ENCODE results near the gene CENPM. TPM values are rescaled to one million over a fixed set of nuclear protein-coding genes. Genes with fewer than 3 reads are reported as not detected.
A peak's percentile ranks its signal among the peaks of the same experiment; 100 is the strongest.

The CENPM gene
- total and polyA plus RNA-seq, 10 of the 15 experiments (the other 5 are each of a cell fraction or from before 2014, with no cell fraction given), result 36.7 to 212 (median 74.7) TPM

DNA sequence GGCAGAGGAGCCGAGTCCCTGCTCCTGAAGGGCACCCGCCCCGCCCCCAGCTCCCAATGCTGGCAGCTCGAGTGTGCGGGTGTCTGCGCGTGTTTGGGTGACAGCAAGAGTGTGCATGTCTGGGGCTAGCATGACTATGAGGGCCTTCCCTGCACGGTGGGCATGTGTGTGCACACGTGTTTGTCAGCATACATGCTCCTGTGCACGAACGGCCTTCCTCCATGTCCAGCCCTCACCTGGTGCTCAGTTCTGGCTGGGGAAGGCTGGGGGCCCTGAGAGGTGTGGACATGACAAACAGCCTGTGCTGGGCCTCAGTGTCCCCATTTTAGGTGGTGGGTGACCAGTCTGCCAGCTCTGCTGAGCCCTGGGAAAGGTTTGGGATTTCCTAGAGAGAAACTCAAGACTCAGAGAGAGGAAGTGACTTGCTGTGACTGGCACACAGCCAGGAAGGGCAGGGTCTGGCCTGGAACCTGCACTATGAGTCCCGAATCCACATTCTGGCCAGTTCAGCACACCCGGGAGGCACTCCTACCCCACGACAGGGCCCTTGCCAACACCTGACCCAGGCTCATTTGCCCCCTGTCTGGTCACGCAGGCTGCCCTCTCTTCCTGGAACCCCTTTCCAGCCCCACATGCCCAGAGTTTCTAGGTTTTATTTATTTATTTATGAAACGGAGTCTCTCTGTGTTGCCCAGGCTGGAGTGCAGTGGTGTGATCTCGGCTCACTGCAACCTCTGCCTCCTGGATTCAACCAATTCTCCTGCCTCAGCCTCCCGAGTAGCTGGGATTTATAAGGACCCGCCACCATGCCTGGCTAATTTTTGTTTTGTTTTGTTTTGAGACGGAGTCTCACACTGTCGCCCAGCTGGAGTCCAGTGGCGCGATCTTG is 28.8 kb downstream of the CENPM start (continued):
- TF ChIP-seq POLR2A (IDR thresholded peaks at IDR 0.05; ENCODE audit: low read depth, low read length) (peak; percentile 86), RUNX3 (IDR thresholded peaks at IDR 0.05; ENCODE audit: low read length) (no peak), POU2F2 (IDR thresholded peaks at IDR 0.05; ENCODE audit: borderline replicate concordance, low read depth, low read length) (peak; percentile 16; the same call in 1 of the 3 replicates), PAX5 (IDR thresholded peaks at IDR 0.05; ENCODE audit: borderline replicate concordance, low read depth, low read length) (peak; percentile 48; the same call in 1 of the 2 replicates), MYB (IDR thresholded peaks at IDR 0.05; ENCODE audit: borderline replicate concordance, low read depth, low read length) (no peak), CEBPB (IDR thresholded peaks at IDR 0.05; ENCODE audit: borderline replicate concordance in 1 of 2, low read depth in 2 of 2, low read length in 2 of 2) (no peak), KAT2A (conservative IDR thresholded peaks at IDR 0.05; ENCODE audit: control insufficient read depth, low read depth, low read length) (no peak), DPF2 (IDR thresholded peaks at IDR 0.05) (0 out of 2 replicates have a peak, but pooled peaks have one; percentile 15), NR2C1 (IDR thresholded peaks at IDR 0.05) (no peak), SIN3A (IDR thresholded peaks at IDR 0.05; ENCODE audit: low read depth, low read length) (no peak), CHD2 (IDR thresholded peaks at IDR 0.05; ENCODE audit: borderline replicate concordance, low read depth, low read length) (peak; percentile 24; the same call in 1 of the 2 replicates), NR2C2 (IDR thresholded peaks at IDR 0.05; ENCODE audit: borderline replicate concordance, control insufficient read depth, insufficient read length, low read depth) (no peak), SPI1 (IDR thresholded peaks at IDR 0.05; ENCODE audit: borderline replicate concordance, insufficient read depth, low read depth, low read length) (peak; percentile 88), HDGF (IDR thresholded peaks at IDR 0.05) (0 out of 2 replicates have a peak, but pooled peaks have one; percentile 14), POLR2AphosphoS2 (IDR thresholded peaks at IDR 0.05; ENCODE audit: low read depth, low read length) (peak; percentile 89)
- TF ChIP-seq, protein P1, sequence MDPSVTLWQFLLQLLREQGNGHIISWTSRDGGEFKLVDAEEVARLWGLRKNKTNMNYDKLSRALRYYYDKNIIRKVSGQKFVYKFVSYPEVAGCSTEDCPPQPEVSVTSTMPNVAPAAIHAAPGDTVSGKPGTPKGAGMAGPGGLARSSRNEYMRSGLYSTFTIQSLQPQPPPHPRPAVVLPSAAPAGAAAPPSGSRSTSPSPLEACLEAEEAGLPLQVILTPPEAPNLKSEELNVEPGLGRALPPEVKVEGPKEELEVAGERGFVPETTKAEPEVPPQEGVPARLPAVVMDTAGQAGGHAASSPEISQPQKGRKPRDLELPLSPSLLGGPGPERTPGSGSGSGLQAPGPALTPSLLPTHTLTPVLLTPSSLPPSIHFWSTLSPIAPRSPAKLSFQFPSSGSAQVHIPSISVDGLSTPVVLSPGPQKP (IDR thresholded peaks at IDR 0.05; ENCODE audit: low read depth, low read length), result no peak
- TF ChIP-seq, protein P2, sequence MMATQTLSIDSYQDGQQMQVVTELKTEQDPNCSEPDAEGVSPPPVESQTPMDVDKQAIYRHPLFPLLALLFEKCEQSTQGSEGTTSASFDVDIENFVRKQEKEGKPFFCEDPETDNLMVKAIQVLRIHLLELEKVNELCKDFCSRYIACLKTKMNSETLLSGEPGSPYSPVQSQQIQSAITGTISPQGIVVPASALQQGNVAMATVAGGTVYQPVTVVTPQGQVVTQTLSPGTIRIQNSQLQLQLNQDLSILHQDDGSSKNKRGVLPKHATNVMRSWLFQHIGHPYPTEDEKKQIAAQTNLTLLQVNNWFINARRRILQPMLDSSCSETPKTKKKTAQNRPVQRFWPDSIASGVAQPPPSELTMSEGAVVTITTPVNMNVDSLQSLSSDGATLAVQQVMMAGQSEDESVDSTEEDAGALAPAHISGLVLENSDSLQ (IDR thresholded peaks at IDR 0.05), result no peak
- TF ChIP-seq, protein P3, sequence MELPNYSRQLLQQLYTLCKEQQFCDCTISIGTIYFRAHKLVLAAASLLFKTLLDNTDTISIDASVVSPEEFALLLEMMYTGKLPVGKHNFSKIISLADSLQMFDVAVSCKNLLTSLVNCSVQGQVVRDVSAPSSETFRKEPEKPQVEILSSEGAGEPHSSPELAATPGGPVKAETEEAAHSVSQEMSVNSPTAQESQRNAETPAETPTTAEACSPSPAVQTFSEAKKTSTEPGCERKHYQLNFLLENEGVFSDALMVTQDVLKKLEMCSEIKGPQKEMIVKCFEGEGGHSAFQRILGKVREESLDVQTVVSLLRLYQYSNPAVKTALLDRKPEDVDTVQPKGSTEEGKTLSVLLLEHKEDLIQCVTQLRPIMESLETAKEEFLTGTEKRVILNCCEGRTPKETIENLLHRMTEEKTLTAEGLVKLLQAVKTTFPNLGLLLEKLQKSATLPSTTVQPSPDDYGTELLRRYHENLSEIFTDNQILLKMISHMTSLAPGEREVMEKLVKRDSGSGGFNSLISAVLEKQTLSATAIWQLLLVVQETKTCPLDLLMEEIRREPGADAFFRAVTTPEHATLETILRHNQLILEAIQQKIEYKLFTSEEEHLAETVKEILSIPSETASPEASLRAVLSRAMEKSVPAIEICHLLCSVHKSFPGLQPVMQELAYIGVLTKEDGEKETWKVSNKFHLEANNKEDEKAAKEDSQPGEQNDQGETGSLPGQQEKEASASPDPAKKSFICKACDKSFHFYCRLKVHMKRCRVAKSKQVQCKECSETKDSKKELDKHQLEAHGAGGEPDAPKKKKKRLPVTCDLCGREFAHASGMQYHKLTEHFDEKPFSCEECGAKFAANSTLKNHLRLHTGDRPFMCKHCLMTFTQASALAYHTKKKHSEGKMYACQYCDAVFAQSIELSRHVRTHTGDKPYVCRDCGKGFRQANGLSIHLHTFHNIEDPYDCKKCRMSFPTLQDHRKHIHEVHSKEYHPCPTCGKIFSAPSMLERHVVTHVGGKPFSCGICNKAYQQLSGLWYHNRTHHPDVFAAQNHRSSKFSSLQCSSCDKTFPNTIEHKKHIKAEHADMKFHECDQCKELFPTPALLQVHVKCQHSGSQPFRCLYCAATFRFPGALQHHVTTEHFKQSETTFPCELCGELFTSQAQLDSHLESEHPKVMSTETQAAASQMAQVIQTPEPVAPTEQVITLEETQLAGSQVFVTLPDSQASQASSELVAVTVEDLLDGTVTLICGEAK (IDR thresholded peaks at IDR 0.05; ENCODE audit: borderline replicate concordance), result peak; percentile 36; the same call in 1 of the 2 replicates
- TF ChIP-seq, protein P4, sequence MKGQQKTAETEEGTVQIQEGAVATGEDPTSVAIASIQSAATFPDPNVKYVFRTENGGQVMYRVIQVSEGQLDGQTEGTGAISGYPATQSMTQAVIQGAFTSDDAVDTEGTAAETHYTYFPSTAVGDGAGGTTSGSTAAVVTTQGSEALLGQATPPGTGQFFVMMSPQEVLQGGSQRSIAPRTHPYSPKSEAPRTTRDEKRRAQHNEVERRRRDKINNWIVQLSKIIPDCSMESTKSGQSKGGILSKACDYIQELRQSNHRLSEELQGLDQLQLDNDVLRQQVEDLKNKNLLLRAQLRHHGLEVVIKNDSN (IDR thresholded peaks at IDR 0.05; ENCODE audit: borderline replicate concordance, extremely low read length, insufficient read depth, low read depth, low read length), result peak; percentile 12
- TF ChIP-seq, protein P5, sequence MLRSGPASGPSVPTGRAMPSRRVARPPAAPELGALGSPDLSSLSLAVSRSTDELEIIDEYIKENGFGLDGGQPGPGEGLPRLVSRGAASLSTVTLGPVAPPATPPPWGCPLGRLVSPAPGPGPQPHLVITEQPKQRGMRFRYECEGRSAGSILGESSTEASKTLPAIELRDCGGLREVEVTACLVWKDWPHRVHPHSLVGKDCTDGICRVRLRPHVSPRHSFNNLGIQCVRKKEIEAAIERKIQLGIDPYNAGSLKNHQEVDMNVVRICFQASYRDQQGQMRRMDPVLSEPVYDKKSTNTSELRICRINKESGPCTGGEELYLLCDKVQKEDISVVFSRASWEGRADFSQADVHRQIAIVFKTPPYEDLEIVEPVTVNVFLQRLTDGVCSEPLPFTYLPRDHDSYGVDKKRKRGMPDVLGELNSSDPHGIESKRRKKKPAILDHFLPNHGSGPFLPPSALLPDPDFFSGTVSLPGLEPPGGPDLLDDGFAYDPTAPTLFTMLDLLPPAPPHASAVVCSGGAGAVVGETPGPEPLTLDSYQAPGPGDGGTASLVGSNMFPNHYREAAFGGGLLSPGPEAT (IDR thresholded peaks at IDR 0.05; ENCODE audit: low read depth), result no peak

Measured in GM12878 (cell line).